Measurements from ENCODE around the gene OLFM1. TPM values are rescaled to one million over a fixed set of nuclear protein-coding genes. Genes with fewer than 3 reads are reported as not detected.

The OLFM1 gene
- total and polyA plus RNA-seq, 9 of the 15 experiments (the other 6 are each of a cell fraction or from before 2014, with no cell fraction given): not detected

- WGBS (ENCODE audit: insufficient coverage, low coverage, missing lambda C conversion rate): 1% methylated on average over 23 of the region's 23 CpGs
- ChIA-PET CTCF (ENCODE audit: low intra/inter-chr PET ratio) (no interaction called here), POLR2A (interaction anchor here (0.5 to 1.2 kb wide), 3 partner anchors 9 to 573 kb away, joined by 3 to 5 read pairs (median 4); no protein-coding TSS in a partner anchor)
- in situ Hi-C loops (cut with MboI) (no loop called here), intact Hi-C loops (cut with micrococcal nuclease) (no loop called here)
- Histone ChIP-seq H3K9me1 (ENCODE audit: control insufficient read depth, insufficient read depth, low read length) (no peaks in the 10 kb centered on the region), H3K4me2 (ENCODE audit: insufficient read depth, low read length) (no peak overlapping the region), H3K27me3 (ENCODE audit: control insufficient read depth in 2 of 2, insufficient read depth in 2 of 2, low read length in 2 of 2) (peaks cover 4 to 48% of the 10 kb centered on the region in 2 experiments; a peak in 4 of 5 replicates), H3K9me3 (replicated peaks; ENCODE audit: control insufficient read depth, insufficient read depth, low read depth, low read length) (no peaks in the 10 kb centered on the region), H3K36me3 (ENCODE audit: control insufficient read depth, insufficient read depth, low read length) (no peaks in the 10 kb centered on the region), H3K4me1 (replicated peaks in 1 of 2; ENCODE audit: control insufficient read depth in 2 of 2, insufficient read depth in 2 of 2, low read length in 2 of 2) (peaks cover 4 to 9% of the 10 kb centered on the region in 2 experiments; a peak in 3 of 5 replicates), H3K27ac (ENCODE audit: extremely low read depth, low read depth, low read length) (no peak overlapping the region), H4K20me1 (replicated peaks; ENCODE audit: control insufficient read depth, insufficient read depth, low read length) (no peaks in the 10 kb centered on the region), H3K4me3 (no peak overlapping the region), H2AFZ (ENCODE audit: low read depth, low read length) (no peak overlapping the region), H3K79me2 (ENCODE audit: control insufficient read depth, insufficient read depth, low read length) (no peaks in the 10 kb centered on the region), H3K9ac (ENCODE audit: insufficient read depth in 1 of 2, low read depth in 2 of 2, low read length in 2 of 2) (no peak overlapping the region)
- no peak for ATAC-seq
- no TSS peak for BruUV-seq (replicated peaks)
- DNase-seq (ENCODE audit: extremely low read depth in 1 of 4, low spot score in 3 of 4): no peak
- FAIRE-seq: no peak
- TF ChIP-seq SAFB (IDR thresholded peaks at IDR 0.05; ENCODE audit: borderline replicate concordance, low read depth, low read length) (no peak), TEAD2 (tag; IDR thresholded peaks at IDR 0.05) (no peak), NR2C2 (CRISPR knock-in tag; IDR thresholded peaks at IDR 0.05) (no peak), NR2C2 (tag; IDR thresholded peaks at IDR 0.05) (no peak), TRIM28 (IDR thresholded peaks at IDR 0.05) (no peak), MGA (IDR thresholded peaks at IDR 0.05) (no peak), RBM15 (IDR thresholded peaks at IDR 0.05; ENCODE audit: insufficient read depth, low read length) (no peak), RFX1 (IDR thresholded peaks at IDR 0.05) (no peak), ZNF408 (CRISPR knock-in tag; IDR thresholded peaks at IDR 0.05; ENCODE audit: low read depth) (no peak), SIN3B (IDR thresholded peaks at IDR 0.05; ENCODE audit: low read depth) (no peak), SMARCA5 (IDR thresholded peaks at IDR 0.05) (no peak), CBFB (CRISPR knock-in tag; IDR thresholded peaks at IDR 0.05) (no peak)
Measured at GRCh38 chr9:135127718-135128670, 40.5 kb downstream of the OLFM1 start.

Measured in K562 (cell line).